NCI-H1694 treated with DMSO at 0.1 percent for 48 hours (cell line): Measurements from ENCODE around the gene DSC3.
"Not testable (repeated sequence)": the region's sequence is repeated elsewhere in the genome, so short reads cannot be mapped to it uniquely, and the experiment has no call there.

Experiments
- DNase-seq: peaks from one replicate; lab custom pipeline; 2025; lab: John Stamatoyannopoulos, UW

Gene DSC3

DNA sequence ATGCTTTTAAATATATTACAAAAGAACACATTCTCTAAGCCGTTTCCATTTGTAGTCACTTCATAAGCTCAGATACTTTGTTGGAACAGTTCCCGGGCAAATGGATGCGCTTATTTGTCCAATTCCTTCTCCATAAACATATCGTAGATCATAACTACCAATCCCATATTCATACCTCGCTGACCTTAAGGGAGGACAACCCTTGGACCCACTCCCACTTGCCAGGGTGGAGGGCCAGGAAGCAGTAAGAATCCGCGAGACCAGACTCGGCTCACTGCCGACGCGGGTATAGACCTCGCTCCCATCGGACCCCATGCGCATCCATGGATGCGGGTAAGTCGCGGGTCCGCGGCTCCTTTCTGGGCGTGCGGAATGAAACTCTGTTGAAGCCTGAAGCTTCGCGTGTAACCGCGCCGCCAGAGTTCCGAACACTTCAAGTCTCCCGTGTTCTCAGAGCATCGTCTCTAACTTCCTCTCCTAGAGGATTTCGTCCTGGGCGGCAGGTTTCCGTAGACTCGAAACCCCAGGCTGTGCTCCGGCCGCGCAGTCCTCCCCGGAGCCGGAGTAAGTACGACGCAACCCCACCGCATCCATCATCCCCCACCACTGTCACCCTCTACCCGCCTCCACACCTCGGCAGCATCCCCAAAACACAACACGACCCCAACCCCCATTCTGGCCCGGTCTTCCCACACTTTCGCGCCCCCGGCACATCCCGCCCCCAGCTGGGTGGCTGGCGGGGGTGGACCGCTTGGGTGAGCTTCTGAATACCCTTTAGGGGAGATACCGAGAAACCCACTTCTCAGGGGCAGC is 1.1 kb downstream of the DSC3 start:
- no peak for DNase-seq

DNA sequence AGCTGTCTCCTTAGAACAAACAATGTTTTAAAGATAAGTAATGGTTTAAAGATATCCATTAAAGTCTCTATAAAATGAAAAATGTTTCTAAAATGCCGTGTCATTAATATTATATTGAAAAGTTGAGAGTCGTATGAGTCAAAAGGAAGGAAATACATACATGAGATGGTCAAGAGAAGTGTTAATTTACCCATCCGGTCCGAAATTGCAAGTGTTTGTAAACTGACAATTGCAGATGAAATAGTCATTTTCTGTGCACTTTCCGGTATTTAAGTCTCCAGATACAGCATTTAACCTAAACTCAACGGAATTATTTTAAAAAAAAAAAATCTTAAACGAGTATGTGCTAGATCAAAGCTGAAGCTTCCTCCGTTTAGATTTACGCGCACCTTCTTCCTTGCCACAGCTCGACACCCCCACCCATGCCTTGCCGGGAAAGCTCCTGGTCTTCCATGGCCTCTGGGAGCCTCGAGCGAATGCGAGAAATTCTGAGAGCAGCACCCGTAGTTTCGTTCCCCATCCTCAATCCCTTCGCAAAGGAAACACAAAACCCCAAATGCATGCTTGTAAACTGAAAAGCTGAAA is 1.8 kb downstream of the DSC3 start:
- no peak for DNase-seq

DNA sequence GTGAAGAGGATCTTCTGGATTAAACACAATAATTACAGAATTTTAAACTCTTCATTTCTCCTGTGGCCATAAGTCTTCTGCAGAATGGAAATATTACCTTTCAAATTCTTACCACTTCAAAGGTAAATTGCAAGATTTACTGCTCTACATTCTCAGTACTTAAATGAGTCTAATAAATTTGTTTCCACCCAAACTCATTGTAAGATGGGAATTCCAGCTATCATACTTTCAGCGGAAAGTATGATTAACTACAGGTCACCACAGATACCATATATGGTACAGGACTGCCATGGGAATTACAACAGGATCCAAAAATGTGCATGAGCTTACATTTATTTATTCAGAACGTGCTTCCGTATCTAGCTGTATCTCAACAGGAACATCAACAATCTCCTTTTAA is 3.1 kb downstream of the DSC3 start:
- no peak for DNase-seq

DNA sequence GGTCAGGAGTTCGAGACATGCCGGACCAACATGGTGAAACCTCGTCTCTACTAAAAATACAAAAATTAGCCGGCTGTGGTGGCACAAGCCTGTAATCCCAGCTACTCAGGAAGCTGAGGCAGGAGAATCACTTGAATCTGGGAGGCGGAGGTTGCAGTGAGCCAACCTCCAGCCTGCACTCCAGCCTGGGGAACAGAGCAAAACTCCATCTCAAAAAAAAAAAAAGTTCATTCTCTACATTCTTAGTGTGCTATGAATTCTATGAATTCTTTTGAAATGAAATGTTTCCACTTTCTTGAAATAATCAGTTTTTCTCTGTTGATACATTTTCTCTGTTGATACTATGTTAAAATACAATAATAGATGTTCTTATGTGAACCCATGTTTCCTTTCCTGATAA is 4.9 kb downstream of the DSC3 start:
- DNase-seq: not testable (repeated sequence)

DNA sequence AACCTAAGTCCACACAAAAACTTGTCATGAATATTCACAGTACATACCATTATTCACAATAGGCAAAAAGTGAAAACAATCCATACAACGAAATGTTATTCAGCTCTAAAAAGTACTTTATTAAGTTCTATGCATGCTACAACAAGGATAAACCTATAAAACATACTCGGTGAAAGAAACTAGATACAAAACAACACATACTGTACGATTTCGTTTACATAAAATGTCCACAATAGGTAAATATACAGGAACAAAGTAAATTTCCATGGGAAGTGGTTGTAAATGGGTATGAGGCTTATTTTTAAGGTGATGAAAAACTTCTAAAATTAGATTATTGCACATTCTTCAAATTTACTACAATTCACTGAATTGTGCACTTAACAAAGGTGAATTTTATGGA is 8.0 kb downstream of the DSC3 start:
- no peak for DNase-seq

DNA sequence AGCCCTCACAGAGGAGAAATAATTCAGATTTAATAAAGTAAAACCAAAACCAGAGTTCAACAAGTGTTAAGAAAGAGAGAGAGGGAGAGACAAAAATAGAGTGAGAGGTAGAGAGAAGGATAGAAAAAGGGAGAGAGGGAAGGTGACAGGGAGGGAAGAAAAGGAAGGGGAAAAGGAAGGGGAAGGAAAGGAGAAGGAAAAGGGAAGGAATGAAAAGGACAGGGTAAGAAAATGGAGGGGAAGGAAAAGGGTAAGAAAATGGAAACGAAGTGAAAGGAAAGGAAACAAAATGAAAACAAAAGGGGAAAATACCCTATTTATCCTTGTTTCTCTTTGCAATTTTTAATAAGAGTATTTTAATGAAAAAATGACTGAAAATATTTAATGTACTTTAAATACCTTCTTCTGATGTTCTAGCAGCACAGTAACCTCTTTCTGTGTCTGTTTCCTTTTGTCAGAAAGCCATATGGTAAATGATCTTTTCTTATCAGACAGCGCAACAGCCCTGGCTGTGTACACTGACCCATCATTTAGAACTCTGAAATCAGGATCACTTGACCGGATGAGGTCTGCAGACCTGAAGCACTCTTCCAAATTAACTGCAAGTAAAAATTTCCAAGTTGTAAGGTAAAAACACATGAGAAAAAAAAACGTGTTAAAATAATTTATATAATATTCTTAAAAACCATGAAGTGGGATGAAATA is 11.8 kb downstream of the DSC3 start:
- no peak for DNase-seq

DNA sequence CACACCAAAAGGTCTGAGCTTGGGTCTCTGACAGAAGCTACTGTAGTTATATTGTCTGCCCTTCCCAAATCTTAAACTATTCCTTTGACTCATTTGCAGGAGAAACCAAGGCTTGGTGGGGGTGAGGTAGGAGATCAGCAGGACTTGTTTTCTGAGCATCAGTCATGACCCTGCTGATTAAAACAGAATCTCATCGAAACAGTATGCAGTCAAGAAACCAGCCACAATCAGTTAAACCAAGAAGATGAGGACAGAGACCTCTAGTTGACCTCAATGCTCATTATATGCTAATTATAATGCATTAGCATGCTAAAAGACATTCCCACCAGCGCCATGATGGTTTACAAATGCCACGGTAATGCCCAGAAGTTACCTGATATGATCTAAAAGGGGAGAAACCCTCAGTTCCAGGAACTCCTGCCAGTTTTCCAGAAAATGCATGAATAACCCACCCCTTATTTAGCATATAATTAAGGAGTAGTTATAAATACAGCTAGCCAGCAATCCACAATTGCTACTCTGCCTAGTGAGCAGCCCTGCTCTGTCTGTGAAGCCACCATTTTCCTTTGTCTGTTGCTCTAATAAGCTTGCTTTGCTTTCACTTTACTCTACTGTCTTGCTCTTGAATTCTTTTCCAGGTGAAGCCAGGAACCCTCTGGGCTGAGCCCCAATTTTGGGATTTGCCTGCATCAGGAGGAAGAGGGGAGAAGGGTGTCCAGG is 26.7 kb downstream of the DSC3 start:
- DNase-seq: no peak

DNA sequence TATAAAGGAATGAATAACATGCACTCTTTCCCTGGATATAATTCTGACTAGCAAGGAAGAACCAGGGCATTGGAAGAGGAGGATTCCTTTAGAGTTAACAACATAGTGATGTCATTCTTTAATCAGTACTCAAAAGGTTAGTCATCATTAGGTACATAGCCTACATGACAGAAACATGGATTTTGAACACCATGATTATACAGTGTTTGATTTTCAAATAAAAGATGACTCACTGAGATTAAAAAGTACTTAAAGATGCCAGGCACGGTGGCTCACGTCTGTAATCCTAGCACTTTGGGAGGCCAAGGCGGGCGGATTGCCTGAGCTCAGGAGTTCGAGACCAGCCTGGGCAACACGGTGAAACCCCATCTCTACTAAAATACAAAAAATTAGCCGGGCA is 31.1 kb downstream of the DSC3 start:
- not testable (repeated sequence) for DNase-seq

DNA sequence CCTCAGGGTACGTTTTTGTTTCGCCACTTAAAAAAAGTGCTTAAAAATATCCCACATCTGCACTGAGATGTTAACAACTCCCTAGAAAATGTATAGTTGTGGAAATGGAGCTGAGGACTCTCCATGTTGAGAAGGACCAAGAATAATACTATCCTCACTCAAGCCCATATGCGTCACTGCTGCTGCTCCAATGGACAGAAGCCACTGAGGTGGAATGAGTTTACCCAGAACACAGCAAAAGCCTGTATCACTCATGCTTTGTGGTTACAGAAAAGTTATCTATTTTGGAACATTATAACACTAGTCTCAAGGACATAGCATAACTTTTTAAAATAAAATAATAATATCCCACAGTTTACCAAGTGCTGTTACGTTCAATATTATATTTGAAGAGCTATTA is 31.9 kb downstream of the DSC3 start:
- no peak for DNase-seq

DNA sequence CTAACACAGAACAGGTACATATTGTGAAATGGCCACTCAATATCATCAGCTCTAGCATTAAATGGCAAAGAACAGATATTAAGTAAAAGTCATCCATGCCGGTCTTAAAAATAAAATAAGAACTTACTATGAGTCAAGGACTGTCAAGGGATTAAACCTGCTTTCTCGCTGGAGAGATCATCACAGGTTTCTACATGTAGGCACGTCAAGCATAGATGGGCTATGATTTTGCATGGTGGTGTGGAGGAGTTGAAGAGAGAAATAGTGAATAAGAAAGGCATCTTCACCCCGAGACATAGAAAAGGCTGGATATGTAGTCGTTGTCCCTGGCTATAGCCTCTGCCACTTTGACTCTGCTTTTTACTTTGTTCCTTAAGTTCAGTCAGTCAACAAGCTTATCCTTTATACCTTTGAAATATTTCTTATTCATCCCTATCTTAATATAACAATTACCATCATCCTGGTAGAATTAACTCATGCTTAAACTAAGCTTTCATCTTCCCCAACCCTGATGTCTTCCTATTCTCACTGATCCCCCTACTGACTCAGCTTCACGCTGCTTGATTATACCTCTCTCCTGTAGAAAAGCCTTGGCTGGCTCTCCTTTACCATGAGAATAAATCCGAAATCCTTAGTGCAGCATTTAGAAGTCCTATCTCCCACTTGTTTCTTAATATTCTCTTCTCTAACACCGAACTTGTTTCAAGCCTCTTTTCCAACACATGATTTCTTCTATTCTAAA is 42.5 kb downstream of the DSC3 start:
- no peak for DNase-seq

DNA sequence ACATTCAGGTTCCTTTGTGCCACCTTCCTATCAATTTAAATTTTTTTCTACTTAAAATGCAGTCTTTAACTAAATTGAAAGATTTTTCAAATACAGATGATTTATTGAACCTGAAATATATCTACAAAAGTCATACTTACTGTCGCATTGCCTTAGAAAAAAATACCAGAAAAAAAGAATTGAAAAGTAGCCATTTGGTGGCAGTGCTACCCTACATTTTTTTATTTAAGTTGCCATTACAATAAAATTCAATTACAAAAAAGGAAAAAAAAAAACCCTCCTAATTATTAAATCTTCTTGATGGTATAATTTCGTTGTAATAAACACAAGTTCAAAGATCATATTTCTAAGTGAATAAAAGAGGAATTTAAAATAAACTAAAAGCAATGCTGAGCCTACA is 43.4 kb downstream of the DSC3 start:
- DNase-seq: no peak

DNA sequence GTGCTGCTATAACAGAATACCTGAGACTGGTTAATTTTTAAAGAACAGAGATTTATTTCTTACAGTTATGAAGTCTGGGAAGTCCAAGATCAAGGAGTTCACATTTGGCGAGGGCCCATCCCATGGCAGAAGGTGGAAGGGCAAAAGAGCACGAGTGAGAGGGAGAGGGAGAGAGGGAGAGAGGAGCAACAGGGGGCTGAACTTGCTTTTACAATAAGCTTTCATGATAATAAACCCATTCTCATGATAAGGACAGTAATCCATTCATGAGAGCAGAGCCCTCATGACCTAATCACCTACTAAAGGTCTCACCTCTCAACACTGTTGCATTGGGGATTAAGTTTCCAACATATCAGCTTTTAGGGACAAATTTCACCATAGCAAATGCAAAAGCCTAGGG is 45.3 kb downstream of the DSC3 start:
- no peak for DNase-seq

DNA sequence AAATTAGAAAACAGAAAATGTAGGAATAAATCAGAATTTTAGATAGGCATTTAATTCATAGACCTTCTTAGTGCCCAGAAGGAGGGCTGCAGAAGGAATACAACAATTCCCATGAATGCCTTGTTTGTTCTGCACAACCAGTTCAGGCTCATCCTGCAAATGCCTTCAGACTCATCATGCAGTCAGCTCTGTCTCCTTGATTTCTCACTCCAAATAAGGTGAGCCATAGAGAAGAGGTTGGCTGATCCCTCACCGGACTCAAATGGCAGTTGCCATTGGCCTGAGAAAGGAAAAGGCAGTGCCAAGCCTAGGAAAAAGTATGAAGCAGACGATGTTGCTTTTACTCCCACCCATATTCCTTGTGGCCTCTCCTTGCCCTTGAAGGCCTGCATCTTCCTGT is 50.3 kb downstream of the DSC3 start:
- no peak for DNase-seq

DNA sequence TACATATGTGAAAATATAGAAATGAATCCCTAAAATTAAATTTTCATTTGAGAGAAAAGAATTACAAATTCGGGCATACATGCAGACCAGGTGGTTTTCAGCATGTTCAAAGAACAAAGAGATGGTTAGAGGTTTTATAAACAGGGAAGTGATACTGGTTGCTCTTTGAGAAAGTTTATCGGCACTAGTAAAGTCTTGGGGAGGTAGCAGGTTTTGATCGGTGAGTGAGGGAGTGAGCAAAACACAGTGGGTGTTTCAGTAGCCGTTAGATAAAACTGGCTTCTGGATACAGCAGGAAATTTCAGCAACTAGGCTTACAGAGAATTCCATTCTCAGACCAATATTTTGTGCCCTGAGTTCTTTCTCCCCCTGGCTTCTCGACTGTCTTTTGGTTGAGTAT is 51.1 kb downstream of the DSC3 start:
- DNase-seq: no peak

DNA sequence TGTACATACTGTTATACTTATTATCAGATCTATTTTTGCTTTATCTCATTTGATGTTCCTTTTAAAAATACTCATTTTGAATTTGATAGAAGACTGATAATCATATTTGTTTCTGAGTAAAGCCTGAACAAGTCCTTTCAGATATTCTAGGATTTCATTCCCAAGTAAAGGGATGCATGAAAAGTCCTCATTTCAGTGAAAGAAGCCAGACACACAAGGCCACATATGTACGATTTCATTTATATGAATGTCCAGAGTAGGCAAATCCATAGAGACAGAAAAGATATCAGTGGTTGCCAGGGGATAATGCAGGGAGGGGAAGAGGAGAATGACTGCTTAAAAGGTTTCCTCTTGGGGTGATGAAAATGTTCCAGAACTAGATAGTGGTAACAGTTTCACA is 53.4 kb downstream of the DSC3 start:
- no peak for DNase-seq

DNA sequence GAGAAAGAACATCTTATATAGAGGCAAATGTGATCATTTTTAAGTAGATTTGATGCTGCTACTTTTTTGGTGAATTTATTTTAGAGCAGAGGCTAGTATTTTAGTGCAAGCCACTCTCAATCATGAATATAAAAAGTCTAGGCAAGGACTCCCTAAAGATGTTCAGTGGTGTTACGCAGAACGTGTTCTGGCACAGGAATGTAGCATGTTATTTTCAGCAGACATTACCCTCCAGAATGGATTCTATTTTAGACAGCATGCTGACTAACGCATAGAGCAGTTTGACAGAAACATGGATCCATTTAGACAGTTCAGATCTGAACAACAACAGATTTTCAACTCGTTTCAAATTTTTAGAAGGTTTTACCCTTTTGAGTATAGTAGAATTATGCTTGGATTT is 54.1 kb downstream of the DSC3 start:
- DNase-seq: no peak

DNA sequence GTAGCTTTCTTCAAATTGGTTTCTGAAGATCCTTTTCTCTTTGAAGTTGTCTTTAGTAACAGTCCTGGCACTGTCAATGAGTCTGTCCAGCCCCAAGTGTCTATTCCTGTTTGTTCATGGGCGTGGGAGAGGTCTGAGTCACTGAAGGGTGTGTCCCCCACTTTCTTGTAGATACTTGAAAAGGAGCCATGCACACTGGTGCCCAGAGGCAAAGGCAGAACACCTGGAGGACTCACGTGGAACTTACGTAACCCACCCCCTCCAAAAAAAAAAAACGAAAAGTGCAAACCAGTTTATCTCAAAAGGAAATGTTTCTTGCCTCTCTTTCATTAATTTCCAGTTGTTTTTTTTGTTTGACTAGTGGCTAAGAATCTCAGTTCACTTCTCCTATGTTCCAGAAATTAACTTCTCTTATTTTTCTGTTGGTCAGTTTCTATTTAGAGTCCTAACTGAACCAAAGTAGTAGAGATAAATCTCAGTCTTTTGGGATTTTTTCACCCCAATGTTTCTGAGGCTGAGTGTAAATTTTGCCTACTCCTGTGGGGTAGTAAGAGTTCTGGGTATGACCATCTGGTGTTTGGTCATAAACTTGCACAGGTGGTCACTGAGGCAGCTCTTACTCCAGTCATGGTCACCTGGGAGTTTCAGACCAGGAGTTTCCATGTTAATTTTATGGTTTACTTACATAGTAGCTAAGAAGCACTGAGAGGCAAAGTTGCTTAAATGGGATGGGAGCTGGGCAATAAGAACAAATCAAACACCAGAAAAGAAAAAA is 54.9 kb downstream of the DSC3 start:
- no peak for DNase-seq

DNA sequence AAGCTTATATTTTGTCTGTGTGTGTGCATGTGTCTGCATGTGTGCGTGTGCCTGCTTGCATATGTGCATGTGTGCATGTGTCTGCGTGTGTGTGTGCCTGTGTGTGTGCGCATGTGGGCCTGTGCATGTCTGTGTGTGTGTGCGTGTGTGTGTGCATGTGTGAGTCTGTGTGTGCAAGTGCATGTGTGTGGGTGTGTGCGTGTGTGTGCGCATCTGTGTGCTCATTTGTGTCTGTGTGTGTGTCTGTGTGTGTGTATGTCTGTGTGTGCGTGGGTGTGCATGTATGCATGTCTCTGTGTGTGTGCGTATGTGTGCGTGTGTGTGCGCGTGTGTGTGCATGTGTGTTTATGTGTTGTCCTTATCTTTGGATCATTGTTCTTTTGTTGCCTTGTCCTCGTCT is 56.8 kb downstream of the DSC3 start:
- no peak for DNase-seq

DNA sequence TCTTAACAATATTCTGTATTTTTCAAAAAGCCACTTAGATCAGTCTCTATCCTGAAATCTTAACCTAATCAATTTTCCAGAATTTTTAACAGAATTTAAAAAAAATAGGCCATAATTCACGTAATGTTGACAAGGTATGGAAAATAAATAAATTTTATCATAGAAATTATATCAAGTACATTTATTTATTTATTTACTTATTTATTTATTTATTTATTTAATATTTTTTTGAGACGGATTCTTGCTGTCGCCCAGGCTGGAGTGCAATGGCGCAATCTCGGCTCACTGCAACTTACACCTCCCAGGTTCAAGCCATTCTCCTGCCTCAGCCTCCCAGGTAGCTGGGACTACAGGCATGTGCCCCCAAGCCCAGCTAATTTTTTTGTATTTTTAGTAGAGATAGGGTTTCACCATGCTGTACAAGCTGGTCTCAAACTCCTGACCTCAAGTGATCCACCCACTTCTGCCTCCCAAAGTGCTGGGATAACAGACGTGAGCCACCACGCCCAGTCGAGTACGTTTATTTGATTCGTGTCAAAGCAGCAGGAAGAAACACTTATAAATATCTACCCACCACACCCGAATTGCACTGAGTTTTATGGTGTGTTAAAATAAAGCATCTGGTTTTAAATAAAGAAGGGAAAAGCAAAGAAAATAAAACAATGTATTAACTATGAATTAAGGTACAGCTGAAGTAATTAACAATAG is 60.1 kb downstream of the DSC3 start:
- no peak for DNase-seq

DNA sequence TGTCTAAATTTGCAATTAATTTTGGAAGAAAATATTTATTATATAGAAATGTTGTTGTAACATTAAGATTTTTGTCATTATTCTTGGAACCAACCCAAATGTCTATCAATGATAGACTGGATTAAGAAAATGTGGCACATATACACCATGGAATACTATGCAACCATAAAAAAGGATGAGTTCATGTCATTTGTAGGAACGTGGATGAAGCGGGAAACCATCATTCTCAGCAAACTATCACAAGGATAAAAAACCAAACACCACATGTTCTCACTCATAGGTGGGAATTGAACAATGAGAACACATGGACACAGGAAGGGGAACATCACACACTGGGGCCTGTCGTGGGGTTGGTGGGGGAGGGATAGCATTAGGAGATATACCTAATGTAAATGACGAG is 64.5 kb downstream of the DSC3 start:
- not testable (repeated sequence) for DNase-seq
